GM10847 (cell line): ENCODE data around the gene UNC13B.

ENCODE experiments used
- POLR2A ChIP-seq: IDR thresholded peaks from 2 replicates; pipeline ENCODE4 v1.6.1; 2011; ENCODE audit not compliant: insufficient read length; ENCODE audit errors: extremely low read depth

Gene UNC13B

DNA sequence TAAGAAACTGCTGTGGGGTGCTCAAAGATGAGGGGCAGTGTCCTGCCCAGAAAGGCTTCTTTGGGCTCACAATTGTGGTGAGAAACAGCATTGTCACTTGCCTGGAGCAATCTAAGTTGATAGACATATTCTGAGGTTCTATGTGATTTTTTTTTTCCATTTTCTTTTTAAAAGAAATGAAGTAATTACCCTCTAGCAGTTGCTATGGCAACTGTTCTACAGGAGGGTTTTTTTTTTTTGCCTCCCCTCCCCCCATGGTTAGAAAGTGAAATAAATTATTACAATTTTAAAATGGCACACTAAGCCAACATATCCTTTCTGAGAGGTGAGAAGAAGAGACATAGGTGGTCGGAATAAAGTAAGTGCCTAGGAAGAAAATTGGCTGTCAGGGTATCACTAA is 127.0 kb downstream of the UNC13B start:
- no peak for TF ChIP-seq POLR2A

- no peak for TF ChIP-seq POLR2A
Measured at GRCh38 chr9:35293376-35293964, 131.7 kb downstream of the UNC13B start.

GRCh38 chr9:35294066-35294465 is 132.3 kb downstream of the UNC13B start:
- no peak for TF ChIP-seq POLR2A

GRCh38 chr9:35294556-35294955 is 132.7 kb downstream of the UNC13B start:
- no peak for TF ChIP-seq POLR2A

GRCh38 chr9:35295369-35296036 is 133.7 kb downstream of the UNC13B start:
- TF ChIP-seq POLR2A, result no peak

DNA sequence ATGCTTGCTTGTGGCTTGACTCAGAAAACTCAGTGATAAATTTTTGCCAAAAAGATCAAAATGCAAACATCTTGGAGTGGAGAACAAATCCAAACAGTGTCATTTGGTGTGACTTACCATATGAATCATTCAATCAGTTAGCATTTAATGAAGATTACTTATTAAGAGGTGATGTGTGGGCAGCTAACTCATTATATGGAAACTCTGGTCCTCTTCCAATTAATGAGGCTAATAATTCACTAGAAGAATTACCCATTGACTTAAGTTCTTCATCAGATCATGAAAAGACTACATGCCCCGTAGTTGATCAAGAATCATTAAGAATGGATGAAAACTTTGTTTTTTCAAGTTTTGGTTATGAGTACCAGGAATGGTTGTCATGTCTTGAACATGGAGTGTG is 141.8 kb downstream of the UNC13B start:
- TF ChIP-seq POLR2A, result no peak

DNA sequence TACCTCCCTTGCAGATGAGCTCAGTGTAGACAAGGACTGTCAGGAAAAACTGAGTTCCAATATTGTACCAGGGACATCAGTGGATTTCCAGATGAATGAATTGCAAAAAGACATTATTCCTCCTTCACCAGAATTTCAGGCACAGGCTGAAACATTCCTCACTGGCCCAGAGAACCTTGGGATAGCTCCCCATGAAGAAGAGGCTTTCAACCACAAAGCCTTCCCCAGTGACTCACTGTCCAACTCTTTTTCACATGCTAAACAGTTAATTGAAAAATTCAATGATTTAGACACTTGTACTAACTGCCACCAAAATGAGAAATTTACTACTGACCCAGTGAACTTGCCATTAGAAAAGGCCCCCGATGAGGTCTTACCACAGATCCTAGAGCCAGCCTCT is 144.5 kb downstream of the UNC13B start:
- TF ChIP-seq POLR2A, result no peak

DNA sequence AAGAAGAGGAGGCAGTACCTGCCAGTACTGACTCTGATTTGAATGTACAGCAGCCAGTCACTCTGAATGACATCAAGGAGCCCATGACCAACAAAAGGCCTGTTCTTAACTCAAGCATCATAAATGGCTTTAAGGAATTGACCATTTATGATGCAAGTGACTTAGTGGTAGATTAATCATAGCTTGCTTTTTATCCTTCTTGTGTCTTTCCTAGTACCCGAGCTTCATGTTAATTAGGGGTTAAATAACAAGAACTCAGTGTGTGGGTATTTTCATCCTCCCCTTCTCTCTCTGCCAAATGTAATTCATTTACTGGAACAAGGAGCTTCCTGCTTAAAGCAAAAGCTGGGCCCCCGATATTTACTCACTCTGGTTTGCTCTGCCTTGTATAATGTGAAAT is 146.5 kb downstream of the UNC13B start:
- no peak for TF ChIP-seq POLR2A

DNA sequence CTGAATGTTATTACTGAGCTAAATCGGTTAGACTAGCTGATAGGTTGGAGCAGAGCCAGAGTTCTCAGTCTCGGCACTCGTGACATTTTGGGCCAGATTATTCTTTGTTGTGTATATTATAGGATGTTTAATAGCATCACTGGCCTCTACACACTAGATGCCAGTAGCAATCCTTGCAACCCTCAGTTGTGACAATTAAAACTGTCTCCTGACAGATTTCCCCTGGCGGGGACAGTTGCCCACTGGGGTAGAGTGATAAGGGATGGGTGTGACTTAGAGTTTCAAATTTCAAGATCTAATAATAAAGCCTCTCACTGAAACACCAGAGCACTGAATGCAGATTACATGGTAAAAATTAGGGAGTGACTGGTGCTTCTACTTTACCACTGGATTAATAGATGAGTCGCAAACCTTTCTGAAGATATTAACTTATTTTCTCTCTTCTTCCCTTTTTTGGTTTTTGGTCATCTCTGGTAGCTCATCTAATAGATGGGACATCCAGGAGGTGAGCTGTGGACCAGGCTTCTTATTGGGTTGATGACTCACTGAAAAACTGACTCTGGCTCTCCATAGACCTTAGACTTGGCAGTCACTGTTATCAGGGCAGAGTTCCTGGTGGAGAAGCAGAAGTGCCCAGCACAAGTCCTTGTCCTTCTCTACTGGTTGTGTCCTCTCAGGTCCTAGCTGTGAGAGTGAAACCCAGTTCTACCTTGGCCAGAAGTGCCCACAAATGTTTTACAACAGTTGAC is 150.3 kb downstream of the UNC13B start:
- TF ChIP-seq POLR2A, result no peak

- no peak for TF ChIP-seq POLR2A
Measured at GRCh38 chr9:35313460-35313859, 151.7 kb downstream of the UNC13B start.

- no peak for TF ChIP-seq POLR2A
Measured at GRCh38 chr9:35313916-35314315, 152.1 kb downstream of the UNC13B start.

- no peak for TF ChIP-seq POLR2A
Measured at GRCh38 chr9:35318741-35319140, 156.9 kb downstream of the UNC13B start.

GRCh38 chr9:35322075-35322885 is 160.5 kb downstream of the UNC13B start:
- no peak for TF ChIP-seq POLR2A

- TF ChIP-seq POLR2A, result no peak
Measured at GRCh38 chr9:35324966-35325365, 163.2 kb downstream of the UNC13B start.

- no peak for TF ChIP-seq POLR2A
Measured at GRCh38 chr9:35333551-35333950, 171.7 kb downstream of the UNC13B start.
